SK-N-SH (cell line): ENCODE data around the gene PCYT2. TPM values are rescaled to one million over a fixed set of nuclear protein-coding genes. Genes with fewer than 3 reads are reported as not detected.

ENCODE experiments used
- CTCF ChIA-PET: fragments of 300-600, 350-600 bp; formaldehyde crosslinking; extraction: SDS; loops from one replicate; lab custom pipeline; 2021; lab: Yijun Ruan, JAX
- POLR2A ChIA-PET: fragments of 350-600 bp; sonication (Branson Sonifier 250); formaldehyde crosslinking; extraction: SDS; loops from one replicate; lab custom pipeline; 2020; ENCODE audit warnings: antibody characterized with exemption, inconsistent platforms; lab: Yijun Ruan, JAX
- DNase-seq: peaks from one replicate; pipeline ENCODE4 v3.0.0; 2012
- H2AFZ ChIP-seq: fragments of 200-600 bp; sonication (generic); 2 replicates; pipeline ENCODE4 v1.8.1; 2016; ENCODE audit warnings: antibody characterized with exemption, mild to moderate bottlenecking, low read depth
- H3F3A ChIP-seq: fragments of 200-600 bp; sonication (generic); replicated peaks from 2 replicates; pipeline ENCODE3; 2016; ENCODE audit warnings: antibody characterized with exemption, mild to moderate bottlenecking; ENCODE audit not compliant: insufficient read depth
- H3K27ac ChIP-seq, 2 experiments: fragments of 200-500 bp in 1 of 2; fragments of 200-600 bp in 1 of 2; sonication (Bioruptor generic) in 1 of 2; sonication (generic), shearing (Covaris generic) in 1 of 2; 2 replicates each; pipeline versions ENCODE4 v1.5.1 to v1.6.1; 2014 to 2016; ENCODE audit warnings: low read depth in 2 of 2, inconsistent platforms in 1 of 2, low read length in 1 of 2, mild to moderate bottlenecking in 1 of 2, mixed read lengths in 1 of 2
- H3K27me3 ChIP-seq: fragments of 200-600 bp; sonication (generic), shearing (Covaris generic); 2 replicates; pipeline ENCODE4 v1.6.1; 2016; ENCODE audit warnings: mixed run types; ENCODE audit not compliant: insufficient read depth
- H3K36me3 ChIP-seq, 2 experiments: fragments of 200-500 bp in 1 of 2; fragments of 200-600 bp in 1 of 2; sonication (Bioruptor generic) in 1 of 2; sonication (generic) in 1 of 2; replicated peaks in 1 of 2; 2 replicates each; pipeline versions ENCODE3 to v1.5.1; 2014 to 2016; ENCODE audit warnings: low read length in 1 of 2, mild to moderate bottlenecking in 1 of 2; ENCODE audit not compliant: insufficient read depth in 2 of 2, control insufficient read depth in 1 of 2
- H3K4me1 ChIP-seq, 2 experiments: fragments of 200-500 bp in 1 of 2; fragments of 200-600 bp in 1 of 2; sonication (Bioruptor generic) in 1 of 2; sonication (generic), shearing (Covaris generic) in 1 of 2; 2 replicates each; pipeline versions ENCODE4 v1.5.1 to v1.6.1; 2014 to 2016; ENCODE audit warnings: low read depth in 1 of 2, low read length in 1 of 2, mixed run types in 1 of 2; ENCODE audit not compliant: insufficient read depth in 2 of 2, control insufficient read depth in 1 of 2
- H3K4me2 ChIP-seq: fragments of 200-600 bp; sonication (generic), shearing (Covaris generic); 2 replicates; pipeline ENCODE4 v1.6.1; 2017; ENCODE audit warnings: mixed run types
- H3K4me3 ChIP-seq, 2 experiments: fragments of 200-500 bp in 1 of 2; fragments of 200-600 bp in 1 of 2; sonication (Bioruptor generic) in 1 of 2; sonication (generic), shearing (Covaris generic) in 1 of 2; 2 replicates each; pipeline versions ENCODE4 v1.5.1 to v1.8.1; 2014 to 2016; ENCODE audit warnings: low read depth in 2 of 2, inconsistent platforms in 1 of 2, low read length in 1 of 2, mild to moderate bottlenecking in 1 of 2, mixed read lengths in 1 of 2, moderate library complexity in 1 of 2
- H3K79me2 ChIP-seq: fragments of 200-600 bp; sonication (generic); 2 replicates; pipeline ENCODE4 v1.8.1; 2017; ENCODE audit warnings: mild to moderate bottlenecking; ENCODE audit not compliant: insufficient read depth
- H3K9ac ChIP-seq: fragments of 200-600 bp; sonication (generic); 2 replicates; pipeline ENCODE4 v1.6.1; 2017; ENCODE audit warnings: mixed run types
- H3K9me2 ChIP-seq: fragments of 200-600 bp; sonication (generic); 2 replicates; pipeline ENCODE4 v1.6.1; 2017; ENCODE audit warnings: mixed run types
- H3K9me3 ChIP-seq: fragments of 200-600 bp; sonication (generic); 2 replicates; pipeline ENCODE4 v1.6.1; 2017; ENCODE audit warnings: mixed run types, mild to moderate bottlenecking, moderate library complexity
- H4K20me1 ChIP-seq: fragments of 200-600 bp; sonication (generic); 2 replicates; pipeline ENCODE4 v1.6.1; 2017; ENCODE audit warnings: mild to moderate bottlenecking, mixed run types; ENCODE audit not compliant: insufficient read depth
- CHD2 ChIP-seq: fragments of 150-350 bp; IDR thresholded peaks from 2 replicates; pipeline ENCODE4 v1.6.1; 2018; ENCODE audit warnings: low read length; ENCODE audit not compliant: partially characterized antibody
- EP300 ChIP-seq, 2 experiments: IDR thresholded peaks; 2 replicates each; pipeline versions ENCODE4 v1.4.0 to v1.6.1; 2012; ENCODE audit warnings: borderline replicate concordance in 1 of 2, low read depth in 1 of 2, low read length in 1 of 2
- EZH2phosphoT487 ChIP-seq: fragments of 200-600 bp; sonication (generic); IDR thresholded peaks from 2 replicates; pipeline ENCODE4 v1.6.1; 2017; ENCODE audit warnings: low read depth, mixed run types, mild to moderate bottlenecking, antibody characterized with exemption, moderate library complexity, borderline replicate concordance
- MXI1 ChIP-seq: IDR thresholded peaks from 2 replicates; pipeline ENCODE4 v1.6.1; 2012; ENCODE audit warnings: mild to moderate bottlenecking, low read depth, low read length, improper control_type of control experiment
- NRF1 ChIP-seq: IDR thresholded peaks from 2 replicates; pipeline ENCODE4 v1.6.1; 2012; ENCODE audit warnings: low read depth, mild to moderate bottlenecking, low read length
- RAD21 ChIP-seq: IDR thresholded peaks from 2 replicates; pipeline ENCODE4 v1.6.1; 2012; ENCODE audit warnings: mild to moderate bottlenecking, low read length
- RXRA ChIP-seq: IDR thresholded peaks from 2 replicates; pipeline ENCODE4 v1.4.0; 2012; ENCODE audit warnings: low read depth, mild to moderate bottlenecking, borderline replicate concordance
- SMC3 ChIP-seq: IDR thresholded peaks from 2 replicates; pipeline ENCODE4 v1.6.1; 2012; ENCODE audit warnings: low read depth, low read length, improper control_type of control experiment
- YY1 ChIP-seq: IDR thresholded peaks from 2 replicates; pipeline ENCODE4 v1.4.0; 2012; ENCODE audit warnings: low read depth, mild to moderate bottlenecking
- WGBS: methylation state at CpG from one replicate; pipeline ENCODE4 v1.1.6; 2017; ENCODE audit warnings: low lambda C conversion rate; 5-methylcytosine and 5-hydroxymethylcytosine counted together
- polyA plus RNA-seq, 3 experiments: library from polyadenylated mRNA; depleted of rRNA; stranded (reverse); fragments of >200 nt; gene quantifications; 2 replicates each; pipeline ENCODE4 v1.2.3, GENCODE V29; 2012
- TF ChIP-seq, protein P1 (sequence below): IDR thresholded peaks from 2 replicates; pipeline ENCODE4 v1.4.0; 2012; ENCODE audit warnings: low read depth
- TF ChIP-seq, protein P2 (sequence below): fragments of 200-600 bp; sonication (generic); IDR thresholded peaks from 2 replicates; pipeline ENCODE4 v1.6.1; 2017; ENCODE audit warnings: antibody characterized with exemption, mild to moderate bottlenecking, moderate library complexity
- TF ChIP-seq, protein P3 (sequence below): IDR thresholded peaks from 2 replicates; pipeline ENCODE4 v1.4.0; 2012; ENCODE audit warnings: low read depth, borderline replicate concordance

PCYT2 gene
- polyA plus RNA-seq, 1 of the 3 experiments (the other 2 are of a cell fraction): 46.2 TPM

DNA sequence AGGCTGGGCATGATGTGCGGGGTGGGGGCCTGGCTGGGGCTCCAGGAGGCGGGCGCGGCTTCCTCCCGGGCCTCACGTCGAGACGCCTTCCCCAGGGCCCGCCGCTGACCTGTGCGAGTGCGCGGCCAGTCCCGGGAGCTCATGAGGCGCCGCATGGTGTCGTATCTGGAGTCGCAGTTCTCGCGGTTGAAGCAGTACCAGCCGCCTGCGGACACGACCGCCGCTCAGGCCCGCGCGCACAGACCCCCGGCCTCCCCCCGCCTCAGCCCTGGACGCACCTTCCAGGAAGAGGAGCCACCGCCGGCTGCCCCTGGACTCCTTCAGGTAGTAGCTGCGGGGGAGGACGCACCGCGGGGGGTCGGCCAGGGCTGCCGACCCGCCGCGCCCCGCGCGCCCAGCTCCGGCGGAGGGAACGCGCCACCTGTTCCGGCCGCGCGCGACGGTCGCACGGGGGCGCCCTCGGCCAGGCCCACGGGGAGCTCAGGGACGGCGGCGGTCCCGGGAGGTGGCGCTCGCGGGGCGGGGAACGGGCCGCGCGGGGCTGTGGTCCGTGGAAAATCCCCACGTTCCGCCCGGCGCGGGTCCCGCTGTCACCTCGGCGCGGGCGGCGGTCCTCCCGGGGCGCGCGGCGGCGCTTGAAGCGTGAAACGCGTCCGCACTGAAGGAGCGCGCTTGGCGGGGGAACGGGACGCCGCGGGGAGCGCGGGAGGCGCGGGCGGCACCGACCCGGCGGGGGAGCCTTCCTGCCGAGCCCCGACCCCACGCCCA lies 48.3 kb upstream of the PCYT2 start:
- Histone ChIP-seq H4K20me1 (no peaks in the 10 kb centered on the region), H3K4me3 (peak overlapping the region; percentile 40 to 49), H3K4me2 (peak overlapping the region; percentile 72), H3K9me2 (no peaks in the 10 kb centered on the region), H3K36me3 (no peaks in the 10 kb centered on the region), H3K9me3 (no peaks in the 10 kb centered on the region), H2AFZ (peak overlapping the region; percentile 51; the same call in 1 of the 2 replicates), H3K9ac (no peak overlapping the region), H3F3A (peaks cover 1% of the 10 kb centered on the region), H3K27me3 (peaks cover 18% of the 10 kb centered on the region), H3K27ac (no peak overlapping the region), H3K4me1 (peaks cover 0 to 25% of the 10 kb centered on the region in 2 experiments; a peak in 1 of 4 replicates), H3K79me2 (no peaks in the 10 kb centered on the region)
- TF ChIP-seq, protein P1, sequence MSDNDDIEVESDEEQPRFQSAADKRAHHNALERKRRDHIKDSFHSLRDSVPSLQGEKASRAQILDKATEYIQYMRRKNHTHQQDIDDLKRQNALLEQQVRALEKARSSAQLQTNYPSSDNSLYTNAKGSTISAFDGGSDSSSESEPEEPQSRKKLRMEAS: peak; percentile 55; the same call in 1 of the 2 replicates
- peak; percentile 100 for TF ChIP-seq SMC3
- TF ChIP-seq MXI1: peak; percentile 64; the same call in 1 of the 2 replicates
- peak in 1 of 2 experiments; percentile 17; a peak in 1 of 4 replicates for TF ChIP-seq EP300 (IDR thresholded peaks at IDR 0.05; ENCODE audit: borderline replicate concordance in 1 of 2, low read depth in 1 of 2, low read length in 1 of 2)
- no peak for TF ChIP-seq RXRA
- peak; percentile 92 for TF ChIP-seq RAD21
- no peak for TF ChIP-seq EZH2phosphoT487
- peak; percentile 14 for TF ChIP-seq CHD2
- TF ChIP-seq YY1: no peak
- TF ChIP-seq, protein P2, sequence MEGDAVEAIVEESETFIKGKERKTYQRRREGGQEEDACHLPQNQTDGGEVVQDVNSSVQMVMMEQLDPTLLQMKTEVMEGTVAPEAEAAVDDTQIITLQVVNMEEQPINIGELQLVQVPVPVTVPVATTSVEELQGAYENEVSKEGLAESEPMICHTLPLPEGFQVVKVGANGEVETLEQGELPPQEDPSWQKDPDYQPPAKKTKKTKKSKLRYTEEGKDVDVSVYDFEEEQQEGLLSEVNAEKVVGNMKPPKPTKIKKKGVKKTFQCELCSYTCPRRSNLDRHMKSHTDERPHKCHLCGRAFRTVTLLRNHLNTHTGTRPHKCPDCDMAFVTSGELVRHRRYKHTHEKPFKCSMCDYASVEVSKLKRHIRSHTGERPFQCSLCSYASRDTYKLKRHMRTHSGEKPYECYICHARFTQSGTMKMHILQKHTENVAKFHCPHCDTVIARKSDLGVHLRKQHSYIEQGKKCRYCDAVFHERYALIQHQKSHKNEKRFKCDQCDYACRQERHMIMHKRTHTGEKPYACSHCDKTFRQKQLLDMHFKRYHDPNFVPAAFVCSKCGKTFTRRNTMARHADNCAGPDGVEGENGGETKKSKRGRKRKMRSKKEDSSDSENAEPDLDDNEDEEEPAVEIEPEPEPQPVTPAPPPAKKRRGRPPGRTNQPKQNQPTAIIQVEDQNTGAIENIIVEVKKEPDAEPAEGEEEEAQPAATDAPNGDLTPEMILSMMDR: peak; percentile 62
- WGBS: 8% methylated on average over 58 of the region's 112 CpGs
- DNase-seq: peak; percentile 96
- POLR2A ChIA-PET: interaction anchor here (0.9 to 2.3 kb wide), 10 partner anchors 17 to 78 kb away, joined by 3 to 41 read pairs (median 4); partner anchors contain the start of genes ALYREF, ANAPC11, ASPSCR1 and CENPX
- CTCF ChIA-PET: interaction anchor here (0.6 to 14.5 kb wide), 72 partner anchors 9 to 447 kb away, joined by 3 to 1216 read pairs (median 5); partner anchors contain the start of genes ACTG1, ANAPC11, ARHGDIA and ASPSCR1

DNA sequence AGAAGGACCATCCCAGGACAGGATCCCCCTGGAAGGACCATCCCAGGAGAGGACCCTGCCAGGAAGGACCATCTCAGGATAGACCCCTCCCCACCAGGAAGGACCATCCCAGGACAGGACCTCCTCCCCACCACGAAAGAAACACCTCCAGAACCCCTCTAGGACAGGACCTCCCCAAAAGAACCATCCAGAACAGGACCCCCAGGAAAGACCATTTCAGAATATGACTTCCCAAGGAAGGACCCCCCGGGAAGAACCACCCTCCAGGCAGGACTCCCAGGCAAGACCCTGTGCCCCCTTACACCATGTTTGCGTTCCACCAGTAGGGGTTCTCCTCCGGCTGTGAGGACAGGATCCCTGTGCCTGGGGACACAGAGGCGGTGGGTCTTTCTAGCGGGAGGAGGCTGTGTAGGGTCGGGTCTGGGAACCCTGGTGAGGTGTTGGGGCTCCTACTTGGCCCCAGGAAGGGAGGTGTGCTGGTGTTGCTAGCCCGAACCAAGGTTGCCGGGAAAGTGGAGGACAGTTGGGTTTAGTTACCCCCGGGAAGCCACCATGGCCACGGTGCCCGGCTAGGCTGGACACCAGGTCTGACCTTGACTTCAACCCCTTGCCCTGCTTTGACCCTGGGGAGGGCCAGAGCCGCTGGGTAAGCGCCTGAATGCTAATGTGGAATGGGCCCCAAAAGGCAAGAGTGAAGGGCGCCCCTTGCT lies 47.6 kb upstream of the PCYT2 start:
- Histone ChIP-seq H2AFZ (no peak overlapping the region), H4K20me1 (no peaks in the 10 kb centered on the region), H3K36me3 (no peaks in the 10 kb centered on the region), H3K9me3 (no peaks in the 10 kb centered on the region), H3K4me3 (peak overlapping the region in 1 of 2 experiments; percentile 40; a peak in 2 of 4 replicates), H3K27ac (no peak overlapping the region), H3K79me2 (no peaks in the 10 kb centered on the region), H3K9me2 (no peaks in the 10 kb centered on the region), H3K4me1 (peaks cover 0 to 25% of the 10 kb centered on the region in 2 experiments; a peak in 1 of 4 replicates), H3K9ac (no peak overlapping the region), H3F3A (no peaks in the 10 kb centered on the region), H3K27me3 (peaks cover 18% of the 10 kb centered on the region), H3K4me2 (peak overlapping the region; percentile 72; the same call in 1 of the 2 replicates)
- CTCF ChIA-PET: interaction anchor here (0.6 to 14.5 kb wide), 64 partner anchors 9 to 446 kb away, joined by 3 to 1216 read pairs (median 6); partner anchors contain the start of genes ACTG1, ANAPC11, ARHGDIA and ASPSCR1
- no peak for DNase-seq
- POLR2A ChIA-PET: interaction anchor here (0.9 to 2.3 kb wide), 10 partner anchors 18 to 79 kb away, joined by 3 to 41 read pairs (median 4); partner anchors contain the start of genes ALYREF, ANAPC11, ASPSCR1 and CENPX
- 80% methylated on average over 14 of the region's 15 CpGs for WGBS
- TF ChIP-seq, protein P3, sequence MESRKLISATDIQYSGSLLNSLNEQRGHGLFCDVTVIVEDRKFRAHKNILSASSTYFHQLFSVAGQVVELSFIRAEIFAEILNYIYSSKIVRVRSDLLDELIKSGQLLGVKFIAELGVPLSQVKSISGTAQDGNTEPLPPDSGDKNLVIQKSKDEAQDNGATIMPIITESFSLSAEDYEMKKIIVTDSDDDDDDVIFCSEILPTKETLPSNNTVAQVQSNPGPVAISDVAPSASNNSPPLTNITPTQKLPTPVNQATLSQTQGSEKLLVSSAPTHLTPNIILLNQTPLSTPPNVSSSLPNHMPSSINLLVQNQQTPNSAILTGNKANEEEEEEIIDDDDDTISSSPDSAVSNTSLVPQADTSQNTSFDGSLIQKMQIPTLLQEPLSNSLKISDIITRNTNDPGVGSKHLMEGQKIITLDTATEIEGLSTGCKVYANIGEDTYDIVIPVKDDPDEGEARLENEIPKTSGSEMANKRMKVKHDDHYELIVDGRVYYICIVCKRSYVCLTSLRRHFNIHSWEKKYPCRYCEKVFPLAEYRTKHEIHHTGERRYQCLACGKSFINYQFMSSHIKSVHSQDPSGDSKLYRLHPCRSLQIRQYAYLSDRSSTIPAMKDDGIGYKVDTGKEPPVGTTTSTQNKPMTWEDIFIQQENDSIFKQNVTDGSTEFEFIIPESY: no peak
- TF ChIP-seq NRF1 (no peak), YY1 (no peak)
- TF ChIP-seq, protein P2: 0 out of 2 replicates have a peak, but pooled peaks have one; percentile 7
